IPS DF 4.7 (cell line): ENCODE measurements around the gene CDK5RAP2.
"Not testable (repeated sequence)": the region's sequence is repeated elsewhere in the genome, so short reads cannot be mapped to it uniquely, and the experiment has no call there.

ENCODE experiments used
- DNase-seq: peaks from one replicate; pipeline ENCODE4 v3.0.0-alpha.2; 2013; ENCODE audit warnings: low spot score; ENCODE audit errors: extremely low read depth

The CDK5RAP2 gene

DNA sequence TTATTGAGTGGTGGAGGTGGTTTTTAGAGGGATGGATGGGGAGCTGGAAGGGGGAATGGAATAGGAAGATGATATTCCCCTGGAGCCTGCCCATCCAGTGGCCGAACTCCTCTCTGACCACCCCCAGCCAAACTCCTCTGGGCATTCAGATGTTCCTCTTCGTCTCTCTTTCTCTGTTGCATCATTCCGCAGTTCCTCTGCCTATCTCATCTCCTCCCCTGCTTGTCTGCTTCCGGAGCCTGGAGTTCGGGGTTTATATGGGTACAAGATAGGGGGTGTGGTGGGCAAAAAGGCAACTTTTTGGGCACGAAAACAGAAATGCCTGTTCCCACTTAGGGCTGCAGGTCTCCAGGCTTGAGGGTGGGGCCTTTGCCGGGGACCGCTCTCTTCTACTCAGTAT is 12.2 kb upstream of the CDK5RAP2 start:
- DNase-seq: no peak

DNA sequence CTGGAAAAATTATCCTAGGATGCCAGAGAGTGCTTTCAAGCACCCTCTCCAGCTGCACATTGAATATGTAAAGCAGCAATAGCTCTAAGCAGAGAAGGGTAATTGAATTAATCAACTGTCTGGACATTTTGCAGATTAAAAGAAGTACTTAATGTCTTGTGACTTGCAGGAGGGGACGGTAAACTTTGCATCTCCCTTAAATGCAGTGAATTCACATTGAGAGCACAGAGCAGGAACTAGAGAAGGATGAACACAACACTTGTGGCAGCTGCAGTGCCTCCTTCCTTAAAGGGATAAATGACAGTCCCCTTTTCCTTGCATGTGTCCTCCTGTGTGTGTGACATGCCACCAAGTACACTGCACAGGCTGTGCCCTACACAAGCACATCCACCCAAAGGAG is 7.4 kb upstream of the CDK5RAP2 start:
- no peak for DNase-seq

DNA sequence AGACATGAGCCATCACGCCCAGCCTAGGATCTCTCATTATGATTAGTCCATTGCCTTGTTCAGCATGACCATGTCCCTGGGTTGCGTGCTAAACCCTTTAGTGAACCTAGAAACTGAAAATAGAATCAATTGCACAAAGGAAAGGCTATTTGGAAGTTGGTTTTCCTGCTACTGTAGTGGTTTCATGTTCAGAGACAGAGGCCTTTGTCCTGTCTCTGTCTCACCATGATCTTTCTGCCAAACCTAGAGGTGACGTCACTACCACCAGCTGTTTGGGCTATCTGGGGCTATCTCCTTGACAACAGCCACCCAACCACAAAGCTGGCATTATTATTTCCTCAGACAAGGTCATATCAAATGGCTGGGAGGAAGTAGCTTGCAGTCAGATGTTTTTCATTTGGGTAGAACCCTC is 4.0 kb upstream of the CDK5RAP2 start:
- no peak for DNase-seq

DNA sequence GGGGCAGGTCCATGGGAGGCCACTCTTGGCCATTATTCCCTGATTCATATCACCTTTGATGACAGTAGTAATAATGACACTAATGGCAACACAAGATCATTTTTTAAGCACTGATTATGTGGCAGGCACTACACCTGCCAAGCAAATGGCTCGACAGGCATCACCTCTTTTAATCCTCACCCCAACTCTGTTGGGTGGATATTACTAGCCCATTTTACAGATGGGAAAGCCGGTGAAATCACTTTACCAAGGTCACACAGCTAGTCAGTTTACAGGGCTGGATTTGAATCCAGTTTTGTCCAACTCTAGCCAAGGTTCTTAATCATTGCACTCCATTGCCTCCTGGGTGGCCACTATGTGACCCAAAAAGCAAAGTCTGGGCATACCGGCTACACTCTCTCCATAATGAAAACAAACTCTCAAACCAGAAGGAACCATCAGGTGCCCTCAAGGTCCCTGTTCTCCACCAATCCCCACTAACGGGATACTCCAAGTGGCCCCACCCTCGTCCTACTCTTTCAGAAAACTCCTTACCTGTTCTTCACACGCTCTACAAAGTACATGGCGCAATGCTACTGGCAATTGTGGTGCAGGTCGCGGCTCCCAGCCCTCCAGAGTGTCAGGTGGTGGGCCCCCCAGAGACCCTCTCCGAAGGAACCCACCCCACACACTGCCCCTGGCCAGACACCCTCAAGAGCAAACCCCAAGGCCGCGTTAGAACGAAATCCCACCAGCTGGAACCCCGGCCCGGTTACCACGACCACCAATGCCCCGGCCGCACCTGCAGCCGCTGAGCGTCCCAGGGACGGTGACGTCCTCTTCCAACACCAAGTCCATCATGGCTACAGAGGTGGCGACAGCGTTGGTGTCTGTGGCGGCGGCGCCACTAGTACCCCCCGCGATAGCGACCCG is 572 bp downstream of the CDK5RAP2 start:
- no peak for DNase-seq

DNA sequence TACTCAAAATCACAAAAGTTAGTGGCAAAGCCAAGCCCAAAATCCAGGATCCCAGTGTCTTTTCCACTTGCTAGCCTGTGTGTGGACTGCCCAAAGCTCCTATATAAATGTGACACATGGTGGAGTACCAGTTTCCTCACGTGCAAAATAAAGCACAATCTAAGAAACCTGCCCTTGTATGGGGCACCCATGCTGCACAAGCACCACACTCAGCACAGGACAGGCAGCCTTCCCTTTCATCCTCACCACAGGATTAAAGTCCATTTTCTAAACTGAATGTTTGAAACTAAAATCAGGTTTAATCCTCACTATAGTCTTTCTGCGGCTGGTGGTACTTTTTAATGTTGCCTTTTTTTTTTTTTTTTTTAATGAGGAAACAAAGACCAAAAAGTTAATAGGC is 5.5 kb downstream of the CDK5RAP2 start:
- no peak for DNase-seq

DNA sequence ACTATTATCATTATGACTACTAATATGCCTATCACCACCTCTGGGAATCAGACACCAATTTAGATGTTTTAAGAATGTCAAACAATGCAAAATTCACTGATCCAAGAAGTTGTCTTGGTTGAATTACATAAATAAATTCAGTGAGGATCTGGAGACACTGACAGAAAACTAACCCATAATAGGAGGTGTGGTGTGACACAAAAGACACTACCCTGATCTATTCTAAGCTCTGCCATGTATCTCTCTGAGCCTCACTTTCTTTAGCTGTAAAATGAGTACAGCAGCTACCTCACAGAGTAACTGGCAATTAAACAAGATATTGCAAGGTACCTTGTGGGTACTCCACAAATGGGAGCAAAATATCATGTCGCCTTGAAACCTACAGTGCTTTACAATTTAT is 7.5 kb downstream of the CDK5RAP2 start:
- no peak for DNase-seq

DNA sequence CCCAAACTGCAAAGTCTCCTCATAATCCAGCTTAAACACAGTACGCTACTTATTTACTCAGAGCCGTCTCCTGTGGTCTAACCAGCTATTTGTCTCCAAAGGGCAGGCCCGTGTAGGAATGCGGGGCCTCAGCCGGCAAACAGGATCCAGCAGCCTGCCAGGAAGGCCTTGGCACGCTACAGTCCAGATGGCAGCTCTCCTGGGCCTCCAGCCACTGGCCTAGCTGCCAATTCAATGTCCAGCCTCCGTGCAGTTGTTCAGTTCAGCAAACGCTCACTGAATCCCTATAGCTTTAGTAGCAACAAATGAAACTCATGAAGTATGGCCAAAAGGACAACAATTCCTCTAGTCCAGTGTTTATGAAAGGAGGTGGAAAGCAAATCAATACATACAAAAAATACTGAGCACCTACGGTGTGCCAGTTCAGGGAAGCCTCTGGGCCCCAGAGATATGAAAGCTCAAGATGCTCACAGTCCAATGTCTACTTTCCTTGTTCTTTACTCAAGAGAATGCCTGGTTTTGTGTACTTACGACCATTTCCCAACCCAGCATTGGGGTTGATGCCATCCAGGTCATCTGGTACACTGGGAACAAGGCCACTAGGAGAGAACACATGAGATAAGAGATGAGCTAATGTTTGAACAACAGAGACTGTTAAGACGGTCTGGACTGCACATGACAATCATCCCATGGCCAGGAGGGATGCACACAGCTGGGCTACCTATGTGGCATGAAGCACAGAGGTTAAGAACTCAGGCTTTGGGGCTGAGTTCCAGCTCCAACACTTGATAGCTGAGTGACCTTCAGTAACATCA is 8.3 kb downstream of the CDK5RAP2 start:
- no peak for DNase-seq

DNA sequence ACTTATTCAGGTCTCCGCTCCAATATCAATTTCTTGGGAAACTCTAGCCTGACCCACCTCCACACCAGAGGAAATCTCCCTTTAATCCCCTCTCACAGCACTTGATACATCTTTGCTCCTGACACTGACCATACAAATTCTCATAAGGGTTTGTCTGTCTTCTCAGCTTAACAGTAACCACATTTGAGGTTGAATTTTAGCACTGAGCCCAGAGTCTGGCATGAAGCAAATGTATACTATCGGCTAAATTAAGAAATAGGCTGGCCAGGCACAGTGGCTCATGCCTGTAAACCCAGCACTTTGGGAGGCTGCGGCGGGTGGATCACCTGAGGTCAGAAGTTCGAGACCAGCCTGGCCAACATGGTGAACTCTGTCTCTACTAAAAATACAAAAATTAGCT is 9.7 kb downstream of the CDK5RAP2 start:
- no peak for DNase-seq

DNA sequence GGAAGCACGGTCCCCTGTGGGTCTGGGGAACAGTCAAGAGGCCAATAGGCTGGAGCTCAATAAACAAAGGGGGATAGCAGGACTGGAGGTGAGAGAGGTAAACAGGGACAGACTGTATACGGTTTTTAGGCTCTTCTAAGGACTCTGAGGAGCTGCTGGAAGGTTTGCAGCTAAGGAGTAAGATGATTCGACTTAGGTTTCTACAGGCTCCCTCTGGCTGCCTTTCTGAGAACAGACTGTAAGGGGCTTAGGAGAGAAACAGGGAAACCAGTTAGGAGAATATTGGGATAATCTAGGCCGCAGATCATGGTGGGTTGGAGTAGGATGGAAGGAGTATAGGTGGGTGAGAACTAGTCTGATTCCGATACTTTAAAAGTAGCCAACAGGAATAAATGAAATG is 10.4 kb downstream of the CDK5RAP2 start:
- no peak for DNase-seq

DNA sequence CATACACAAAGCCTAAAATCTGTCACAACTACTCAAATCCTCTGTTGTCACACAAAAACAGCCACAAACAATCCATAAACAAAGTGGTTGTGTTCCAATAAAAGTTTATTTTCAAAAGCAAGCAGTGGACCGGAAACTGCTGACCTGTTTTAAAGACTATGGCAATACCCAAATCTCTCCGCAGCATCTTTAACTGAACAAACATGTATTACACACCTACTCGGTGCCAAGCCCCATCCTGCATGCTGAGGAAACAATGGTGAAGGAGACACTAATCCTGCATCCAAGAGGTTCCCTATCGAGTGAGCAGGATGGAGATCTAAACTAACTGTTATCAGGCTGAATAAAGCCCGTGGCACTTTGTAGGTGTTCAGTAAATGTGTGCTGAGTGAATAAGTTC is 11.2 kb downstream of the CDK5RAP2 start:
- DNase-seq: no peak

DNA sequence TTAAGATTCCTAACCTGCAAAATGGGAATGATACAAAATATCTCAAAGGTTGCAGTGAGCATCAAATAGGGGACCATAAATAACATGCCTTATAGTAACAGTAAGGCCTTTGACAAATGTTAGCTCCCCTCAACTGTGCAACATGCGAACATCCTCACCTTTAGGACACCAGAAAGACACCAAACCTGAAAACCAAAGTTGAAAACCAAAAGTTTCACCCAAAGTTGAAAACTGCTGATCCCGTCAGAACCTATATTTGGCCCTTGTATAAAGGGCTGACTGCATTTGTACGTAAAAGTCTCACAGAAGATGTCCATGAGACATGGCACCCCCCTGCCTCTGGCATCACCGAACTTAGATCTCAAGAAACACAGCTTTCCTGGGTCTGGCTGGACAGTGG is 12.1 kb downstream of the CDK5RAP2 start:
- DNase-seq: no peak

DNA sequence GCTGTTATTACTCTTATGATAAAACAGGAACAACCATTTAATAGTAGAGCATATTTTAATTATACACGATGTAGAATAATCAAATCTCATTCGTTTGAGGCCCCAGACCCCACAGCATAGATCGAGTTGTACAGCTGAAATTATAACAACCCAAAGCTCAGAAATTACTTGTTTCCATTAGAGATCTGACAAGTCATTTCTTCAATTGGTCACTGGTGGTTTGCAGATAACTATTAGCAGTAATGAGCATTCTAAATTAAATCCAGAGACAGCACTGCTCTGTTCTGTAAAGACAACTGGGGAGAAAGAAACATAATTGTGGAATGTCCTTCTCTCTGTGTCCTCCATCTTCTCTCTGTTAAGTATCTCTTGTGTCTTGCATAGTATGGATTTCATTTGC is 12.9 kb downstream of the CDK5RAP2 start:
- no peak for DNase-seq

DNA sequence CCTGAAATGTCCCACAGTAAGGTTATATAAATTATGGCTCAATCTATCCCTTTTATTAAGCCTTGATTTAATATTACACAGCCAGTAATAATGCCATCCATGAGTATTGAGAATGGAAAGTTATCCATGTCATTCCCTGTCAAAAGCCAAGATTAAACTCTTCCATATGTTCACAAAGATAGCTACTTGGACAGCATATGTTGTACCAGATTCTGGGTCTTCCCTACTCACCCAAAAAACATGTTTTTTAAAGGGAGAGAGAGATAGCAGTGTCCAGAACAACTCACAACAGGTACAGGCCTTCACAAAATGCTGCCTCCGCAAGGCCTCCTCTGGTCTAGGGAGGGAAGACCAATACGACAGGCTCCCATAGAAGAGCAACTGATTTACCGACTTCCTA is 15.4 kb downstream of the CDK5RAP2 start:
- no peak for DNase-seq

DNA sequence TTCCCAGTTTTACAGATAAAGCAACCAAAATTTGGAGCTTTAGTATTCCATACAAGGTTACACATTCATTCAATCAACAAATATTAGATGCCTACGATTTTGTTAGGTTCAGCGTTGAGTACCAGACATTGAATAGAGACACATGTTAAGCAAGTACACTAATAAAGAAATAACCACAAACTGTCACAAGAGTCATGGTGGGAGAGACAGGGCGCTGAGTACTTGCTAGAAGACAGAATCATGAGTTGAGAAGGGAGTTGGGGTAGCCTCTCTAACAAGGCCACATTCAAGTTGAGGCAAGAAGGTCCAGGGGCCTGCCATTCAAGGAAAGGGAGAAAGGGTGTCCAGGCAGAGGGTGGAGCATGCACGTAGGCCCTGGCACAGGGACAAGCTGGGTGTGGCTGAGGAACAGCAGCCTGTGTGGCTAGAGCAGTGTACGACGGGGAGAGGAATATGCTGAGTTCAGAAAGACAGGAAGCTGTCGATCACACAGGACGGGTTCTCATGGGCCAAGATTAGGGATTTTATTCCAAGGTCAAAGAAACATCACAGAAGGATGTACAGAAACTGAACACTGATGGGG is 17.0 kb downstream of the CDK5RAP2 start:
- DNase-seq: no peak

DNA sequence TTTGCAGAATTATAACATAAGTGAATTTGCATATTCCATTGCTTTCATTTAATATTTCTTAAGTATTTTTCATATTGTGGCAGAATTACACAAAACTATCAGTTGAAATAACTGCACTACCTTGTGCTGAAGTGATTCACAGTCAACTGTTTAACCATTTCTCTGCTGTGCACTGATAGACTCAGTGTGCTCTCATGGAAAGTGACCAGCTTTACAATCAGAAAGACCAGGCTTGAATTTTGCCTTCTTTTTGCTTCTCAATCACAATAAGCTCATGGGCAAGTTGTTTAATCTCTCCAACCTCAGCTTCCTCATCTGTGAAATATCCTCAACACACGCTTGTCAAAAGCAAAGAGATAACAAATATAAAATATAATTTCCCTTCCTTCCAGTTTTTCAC is 18.3 kb downstream of the CDK5RAP2 start:
- DNase-seq: no peak

DNA sequence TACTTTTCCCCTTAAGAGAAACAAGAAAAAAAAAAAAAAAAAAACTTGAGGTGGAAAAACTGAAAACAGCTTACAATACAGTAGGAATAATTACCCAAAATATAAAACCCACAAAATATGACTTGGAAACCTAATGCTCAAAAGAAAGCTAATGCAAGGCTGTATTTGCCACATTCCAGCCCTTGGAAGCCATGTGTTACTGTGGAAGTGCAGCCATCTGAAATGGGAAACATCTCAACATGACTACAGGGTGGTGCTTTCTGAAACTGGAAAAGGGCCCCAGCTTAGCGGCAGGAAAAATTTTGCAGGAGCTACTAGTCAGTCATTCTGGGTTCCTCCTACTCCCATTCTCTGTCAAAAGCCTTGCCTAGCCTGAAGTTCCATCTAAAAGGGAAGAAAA is 20.4 kb downstream of the CDK5RAP2 start:
- no peak for DNase-seq

DNA sequence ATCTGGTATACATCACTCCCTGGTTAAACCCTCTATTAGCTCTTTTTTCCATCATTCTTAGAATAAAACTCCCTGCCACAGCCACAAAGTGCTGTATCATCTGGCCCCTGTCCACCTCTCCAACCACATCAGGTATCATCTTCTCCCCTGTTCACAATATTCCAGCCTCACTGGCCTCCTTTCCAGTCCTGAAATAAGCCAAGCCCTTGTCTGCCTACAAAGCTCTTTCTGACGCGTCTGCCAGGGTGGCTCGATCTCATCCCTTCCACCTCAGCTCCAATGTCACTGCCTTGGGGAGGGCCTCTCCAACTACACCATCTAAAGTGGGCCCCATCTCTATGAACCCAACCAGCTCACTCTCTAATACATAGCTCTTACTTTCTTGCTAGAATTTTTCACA is 21.5 kb downstream of the CDK5RAP2 start:
- no peak for DNase-seq

DNA sequence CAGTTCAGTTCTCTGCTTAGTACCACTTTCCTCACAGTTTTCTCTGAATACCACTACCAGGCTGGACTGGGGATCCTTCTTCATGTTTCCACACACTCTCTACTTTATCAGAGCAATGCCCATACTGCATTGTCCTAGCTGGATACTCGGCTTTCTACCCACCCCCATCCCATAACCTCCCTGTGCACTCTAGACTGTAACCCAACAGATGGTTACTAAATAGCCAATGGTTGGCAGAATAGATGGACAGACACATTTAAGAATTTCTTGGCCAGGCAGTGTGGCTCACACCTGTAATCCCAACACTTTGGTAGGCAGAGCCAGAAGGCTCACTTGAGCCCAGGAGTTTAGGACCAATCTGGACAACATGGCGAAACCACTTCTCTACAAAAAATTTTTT is 22.8 kb downstream of the CDK5RAP2 start:
- no peak for DNase-seq

DNA sequence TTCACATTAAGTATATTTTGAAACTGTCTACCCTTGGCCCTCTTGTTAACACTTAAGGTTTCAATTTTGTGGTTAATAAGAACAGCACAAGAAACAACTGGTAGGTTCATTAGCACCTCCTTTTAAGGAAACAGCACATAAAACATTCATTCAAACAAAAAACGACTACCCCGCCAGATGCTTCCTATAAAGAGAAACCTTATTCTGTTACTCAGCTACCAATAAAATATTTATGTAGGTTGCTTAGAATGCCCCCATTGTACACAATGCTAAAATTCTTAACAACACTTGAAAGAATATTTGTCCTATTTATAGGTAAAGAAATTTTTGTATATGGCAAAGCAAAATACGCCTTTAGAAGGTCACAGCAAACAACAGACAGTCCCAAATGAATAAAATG is 23.2 kb downstream of the CDK5RAP2 start:
- no peak for DNase-seq

DNA sequence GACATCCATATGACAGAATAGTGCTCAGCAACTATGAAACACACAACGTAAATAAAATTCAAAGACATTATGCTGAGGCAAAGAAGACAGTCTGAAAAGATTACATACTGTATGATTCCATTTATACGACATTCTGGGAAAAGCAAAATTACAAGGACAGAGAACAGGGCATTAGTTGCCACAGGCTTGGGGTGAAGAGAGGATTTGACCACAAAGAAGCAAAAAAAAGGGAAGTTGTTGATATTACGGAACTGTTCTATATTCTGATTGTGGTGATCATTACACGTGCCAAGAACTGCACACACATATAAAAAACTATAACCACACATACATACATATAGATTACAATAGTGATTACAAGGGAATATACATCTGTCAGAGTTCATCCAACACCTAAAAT is 24.1 kb downstream of the CDK5RAP2 start:
- no peak for DNase-seq

DNA sequence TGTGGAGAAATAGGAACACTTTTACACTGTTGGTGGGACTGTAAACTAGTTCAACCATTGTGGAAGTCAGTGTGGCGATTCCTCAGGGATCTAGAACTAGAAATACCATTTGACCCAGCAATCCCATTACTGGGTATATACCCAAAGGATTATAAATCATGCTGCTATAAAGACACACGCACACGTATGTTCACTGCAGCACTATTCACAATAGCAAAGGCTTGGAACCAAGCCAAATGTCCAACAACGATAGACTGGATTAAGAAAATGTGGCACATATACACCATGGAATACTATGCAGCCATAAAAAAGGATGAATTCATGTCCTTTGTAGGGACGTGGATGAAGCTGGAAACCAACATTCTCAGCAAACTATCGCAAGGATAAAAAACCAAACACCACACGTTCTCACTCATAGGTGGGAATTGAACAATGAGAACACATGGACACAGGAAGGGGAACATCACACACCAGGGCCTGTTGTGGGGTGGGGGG is 27.7 kb downstream of the CDK5RAP2 start:
- DNase-seq: not testable (repeated sequence)
